Measurements from ENCODE around the gene GP9.
"Not testable (repeated sequence)": the region's sequence is repeated elsewhere in the genome, so short reads cannot be mapped to it uniquely, and the experiment has no call there.

The GP9 gene

DNA sequence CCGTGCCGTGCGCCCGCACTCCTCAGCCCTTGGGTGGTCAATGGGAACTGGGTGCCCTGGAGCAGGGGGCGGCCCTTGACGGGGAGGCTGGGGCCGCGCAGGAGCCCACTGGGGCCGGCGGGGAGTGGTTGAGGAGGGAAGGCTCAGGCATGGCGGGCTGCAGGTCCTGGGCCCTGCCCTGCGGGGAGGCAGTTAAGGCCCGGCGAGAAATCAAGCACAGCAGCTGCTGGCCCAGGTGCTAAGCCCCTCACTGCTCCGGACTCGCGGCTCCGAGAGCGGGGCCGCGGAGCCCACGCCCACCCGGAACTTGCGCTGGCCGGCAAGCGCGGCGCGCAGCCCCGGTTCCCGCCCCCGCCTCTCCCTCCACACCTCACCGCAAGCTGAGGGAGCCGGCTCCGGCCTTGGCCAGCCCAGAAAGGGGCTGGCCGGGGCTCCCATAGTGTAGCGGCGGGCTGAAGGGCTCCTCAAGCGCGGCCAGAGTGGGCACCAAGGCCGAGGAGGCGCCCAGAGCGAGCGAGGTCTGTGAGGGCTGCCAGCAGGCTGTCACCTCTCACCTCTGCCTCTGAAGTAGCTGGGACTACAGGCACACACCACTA, 7.8 kb downstream of the GP9 start:
- H3K4me3 ChIP-seq (ENCODE audit: low read length), result no peak overlapping the region
- H3K36me3 ChIP-seq (ENCODE audit: control insufficient read depth, low read depth, low read length), result no peaks in the 10 kb centered on the region
- no peaks in the 10 kb centered on the region for H3K9me3 ChIP-seq (ENCODE audit: control insufficient read depth, low read depth, low read length)
- H3K27ac ChIP-seq (ENCODE audit: low read length), result no peak overlapping the region
- no peaks in the 10 kb centered on the region for H3K4me1 ChIP-seq (ENCODE audit: control insufficient read depth, low read depth, low read length)
- H3K27me3 ChIP-seq (ENCODE audit: control insufficient read depth, insufficient read depth, low read length), result no peaks in the 10 kb centered on the region
- no peak overlapping the region for H3K9ac ChIP-seq (ENCODE audit: low read length)

- not testable (repeated sequence) for H3K4me3 ChIP-seq (ENCODE audit: low read length); H3K27ac ChIP-seq (ENCODE audit: low read length); H3K4me1 ChIP-seq (ENCODE audit: control insufficient read depth, low read depth, low read length); H3K9me3 ChIP-seq (ENCODE audit: control insufficient read depth, low read depth, low read length); H3K9ac ChIP-seq (ENCODE audit: low read length); H3K27me3 ChIP-seq (ENCODE audit: control insufficient read depth, insufficient read depth, low read length); H3K36me3 ChIP-seq (ENCODE audit: control insufficient read depth, low read depth, low read length)
Measured at GRCh38 chr3:129069313-129070085, 8.9 kb downstream of the GP9 start.

DNA sequence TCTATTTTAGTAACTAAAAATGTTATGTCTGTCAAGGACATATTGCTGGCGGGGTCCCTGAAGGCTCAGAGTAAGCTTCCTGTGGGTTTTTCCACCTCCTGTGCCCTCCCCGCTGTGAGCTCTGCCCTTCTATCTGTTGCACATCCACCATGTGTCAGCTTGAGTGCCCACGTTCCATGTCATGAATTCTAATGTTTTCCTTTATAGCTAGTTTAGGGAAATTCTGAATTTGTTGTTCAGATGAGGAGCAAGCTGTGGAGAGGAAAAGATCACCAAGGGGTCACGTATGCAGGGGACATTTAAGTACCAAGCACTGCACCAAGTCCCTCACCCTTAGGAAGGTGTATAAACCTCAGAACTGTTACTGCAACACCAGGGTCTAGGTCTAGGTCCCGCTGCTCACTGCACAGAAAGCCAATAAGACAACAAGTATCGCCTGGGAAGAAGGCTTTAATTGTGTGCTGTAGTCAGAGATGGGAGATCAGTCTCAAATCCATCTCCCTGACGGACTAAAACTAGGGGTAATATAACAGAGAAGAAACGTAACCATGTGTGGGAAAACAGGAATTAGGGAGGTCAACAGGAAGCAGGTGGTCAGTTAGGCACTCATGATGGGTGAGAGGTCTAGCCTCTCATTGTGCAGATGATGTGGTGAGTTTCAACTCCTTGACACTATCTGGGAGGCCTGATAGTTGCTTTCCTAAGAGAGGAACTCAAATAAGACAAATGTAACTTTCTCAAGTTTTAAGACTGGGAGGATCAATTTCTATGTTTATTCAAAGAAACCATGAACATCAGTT, 9.7 kb downstream of the GP9 start:
- no peaks in the 10 kb centered on the region for H3K36me3 ChIP-seq (ENCODE audit: control insufficient read depth, low read depth, low read length)
- no peaks in the 10 kb centered on the region for H3K27me3 ChIP-seq (ENCODE audit: control insufficient read depth, insufficient read depth, low read length)
- no peak overlapping the region for H3K9ac ChIP-seq (ENCODE audit: low read length)
- no peak overlapping the region for H3K4me3 ChIP-seq (ENCODE audit: low read length)
- no peaks in the 10 kb centered on the region for H3K9me3 ChIP-seq (ENCODE audit: control insufficient read depth, low read depth, low read length)
- no peak overlapping the region for H3K27ac ChIP-seq (ENCODE audit: low read length)
- H3K4me1 ChIP-seq (ENCODE audit: control insufficient read depth, low read depth, low read length), result no peaks in the 10 kb centered on the region

- H3K4me3 ChIP-seq (ENCODE audit: low read length), result no peak overlapping the region
- H3K4me1 ChIP-seq (ENCODE audit: control insufficient read depth, low read depth, low read length), result no peaks in the 10 kb centered on the region
- no peak overlapping the region for H3K9ac ChIP-seq (ENCODE audit: low read length)
- no peaks in the 10 kb centered on the region for H3K36me3 ChIP-seq (ENCODE audit: control insufficient read depth, low read depth, low read length)
- no peaks in the 10 kb centered on the region for H3K27me3 ChIP-seq (ENCODE audit: control insufficient read depth, insufficient read depth, low read length)
- H3K9me3 ChIP-seq (ENCODE audit: control insufficient read depth, low read depth, low read length), result no peaks in the 10 kb centered on the region
- H3K27ac ChIP-seq (ENCODE audit: low read length), result no peak overlapping the region
Measured at GRCh38 chr3:129077222-129077621, 16.6 kb downstream of the GP9 start.

- no peak overlapping the region for H3K27ac ChIP-seq (ENCODE audit: low read length)
- H3K4me1 ChIP-seq (ENCODE audit: control insufficient read depth, low read depth, low read length), result no peaks in the 10 kb centered on the region
- H3K9me3 ChIP-seq (ENCODE audit: control insufficient read depth, low read depth, low read length), result no peaks in the 10 kb centered on the region
- no peak overlapping the region for H3K9ac ChIP-seq (ENCODE audit: low read length)
- H3K36me3 ChIP-seq (ENCODE audit: control insufficient read depth, low read depth, low read length), result no peaks in the 10 kb centered on the region
- H3K27me3 ChIP-seq (ENCODE audit: control insufficient read depth, insufficient read depth, low read length), result no peaks in the 10 kb centered on the region
- H3K4me3 ChIP-seq (ENCODE audit: low read length), result no peak overlapping the region
Measured at GRCh38 chr3:129078510-129078909, 17.9 kb downstream of the GP9 start.

DNA sequence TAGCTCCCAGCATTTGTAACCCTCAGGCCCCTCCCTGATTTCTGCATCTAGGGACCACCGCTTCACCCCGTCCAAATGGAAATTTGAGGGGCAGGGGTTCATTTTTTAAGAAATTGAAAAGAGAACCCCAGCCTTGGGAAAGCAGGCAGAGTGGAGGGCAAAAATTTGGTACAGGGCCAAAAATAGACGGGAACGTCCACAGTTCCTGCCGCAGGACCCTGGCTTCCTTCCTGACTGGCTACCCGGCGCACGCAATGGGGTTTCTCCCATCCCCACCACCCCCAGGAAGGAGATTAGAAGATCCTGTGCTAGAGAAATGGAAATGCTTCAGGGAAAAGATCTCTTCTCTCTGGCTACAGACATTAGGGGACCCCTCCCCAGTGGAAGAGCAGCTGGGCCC, 20.9 kb downstream of the GP9 start:
- Histone ChIP-seq H3K36me3 (ENCODE audit: control insufficient read depth, low read depth, low read length) (no peaks in the 10 kb centered on the region), H3K27ac (ENCODE audit: low read length) (no peak overlapping the region), H3K9ac (ENCODE audit: low read length) (no peak overlapping the region), H3K4me3 (ENCODE audit: low read length) (no peak overlapping the region), H3K9me3 (ENCODE audit: control insufficient read depth, low read depth, low read length) (no peaks in the 10 kb centered on the region), H3K4me1 (ENCODE audit: control insufficient read depth, low read depth, low read length) (no peaks in the 10 kb centered on the region), H3K27me3 (ENCODE audit: control insufficient read depth, insufficient read depth, low read length) (no peaks in the 10 kb centered on the region)

GRCh38 chr3:129082026-129082425, 21.4 kb downstream of the GP9 start:
- Histone ChIP-seq H3K9me3 (ENCODE audit: control insufficient read depth, low read depth, low read length) (no peaks in the 10 kb centered on the region), H3K4me1 (ENCODE audit: control insufficient read depth, low read depth, low read length) (no peaks in the 10 kb centered on the region), H3K4me3 (ENCODE audit: low read length) (no peak overlapping the region), H3K9ac (ENCODE audit: low read length) (no peak overlapping the region), H3K27ac (ENCODE audit: low read length) (no peak overlapping the region), H3K27me3 (ENCODE audit: control insufficient read depth, insufficient read depth, low read length) (no peaks in the 10 kb centered on the region), H3K36me3 (ENCODE audit: control insufficient read depth, low read depth, low read length) (no peaks in the 10 kb centered on the region)

- H3K27ac ChIP-seq (ENCODE audit: low read length), result no peak overlapping the region
- H3K9ac ChIP-seq (ENCODE audit: low read length), result no peak overlapping the region
- no peaks in the 10 kb centered on the region for H3K9me3 ChIP-seq (ENCODE audit: control insufficient read depth, low read depth, low read length)
- H3K4me3 ChIP-seq (ENCODE audit: low read length), result no peak overlapping the region
- H3K4me1 ChIP-seq (ENCODE audit: control insufficient read depth, low read depth, low read length), result no peaks in the 10 kb centered on the region
- H3K27me3 ChIP-seq (ENCODE audit: control insufficient read depth, insufficient read depth, low read length), result no peaks in the 10 kb centered on the region
- H3K36me3 ChIP-seq (ENCODE audit: control insufficient read depth, low read depth, low read length), result no peaks in the 10 kb centered on the region
Measured at GRCh38 chr3:129084501-129084900, 23.9 kb downstream of the GP9 start.

DNA sequence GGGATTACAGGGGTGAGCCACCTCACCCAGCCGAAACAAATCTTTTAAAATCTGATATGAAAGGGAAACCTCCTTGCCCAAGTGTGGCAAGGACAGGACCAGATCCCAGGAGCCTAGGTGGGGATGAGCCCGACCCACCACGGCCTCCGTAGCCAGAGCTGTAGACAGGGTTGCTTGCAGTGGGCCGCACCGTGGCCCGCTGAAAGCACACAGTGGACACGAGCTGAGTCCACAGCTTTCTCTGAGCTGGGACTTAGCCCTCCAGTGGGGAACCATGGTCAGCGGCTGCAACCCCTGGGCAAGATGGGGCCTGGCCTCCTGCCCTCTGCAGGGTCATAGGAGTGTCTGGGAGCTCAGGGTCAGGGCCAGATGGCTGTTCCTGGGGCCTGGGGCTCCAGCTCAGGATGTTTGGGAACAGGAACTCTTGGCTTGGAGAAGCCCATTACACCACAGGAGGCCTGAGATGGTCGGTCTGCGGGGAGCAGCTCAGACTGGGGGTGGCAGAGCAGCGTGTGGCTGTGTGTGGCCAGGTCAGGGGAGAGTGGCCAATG, 24.7 kb downstream of the GP9 start:
- Histone ChIP-seq H3K4me3 (ENCODE audit: low read length) (no peak overlapping the region), H3K27me3 (ENCODE audit: control insufficient read depth, insufficient read depth, low read length) (no peaks in the 10 kb centered on the region), H3K27ac (ENCODE audit: low read length) (no peak overlapping the region), H3K4me1 (ENCODE audit: control insufficient read depth, low read depth, low read length) (no peaks in the 10 kb centered on the region), H3K36me3 (ENCODE audit: control insufficient read depth, low read depth, low read length) (no peaks in the 10 kb centered on the region), H3K9ac (ENCODE audit: low read length) (no peak overlapping the region), H3K9me3 (ENCODE audit: control insufficient read depth, low read depth, low read length) (no peaks in the 10 kb centered on the region)

DNA sequence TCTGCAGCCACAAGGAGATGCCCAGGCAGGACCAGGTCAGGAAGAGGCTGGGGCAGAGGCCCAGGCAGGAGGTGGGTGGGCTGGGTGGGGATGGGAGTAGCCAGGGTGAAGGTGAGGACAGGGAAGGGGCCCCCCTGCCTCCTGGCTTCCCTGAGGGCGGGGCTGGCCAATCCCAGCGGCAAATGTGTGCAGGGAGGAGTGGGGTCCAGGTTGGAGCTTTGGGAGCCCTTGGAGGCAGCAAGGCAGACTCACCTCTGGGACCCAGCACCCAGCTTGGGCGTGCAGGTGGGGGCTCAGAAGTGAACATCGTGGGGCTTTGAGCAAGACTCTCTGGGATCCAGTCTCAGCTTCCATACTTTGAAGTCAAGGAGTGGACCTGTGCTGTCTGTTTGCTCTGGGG, 25.2 kb downstream of the GP9 start:
- H3K36me3 ChIP-seq (ENCODE audit: control insufficient read depth, low read depth, low read length), result no peaks in the 10 kb centered on the region
- H3K4me1 ChIP-seq (ENCODE audit: control insufficient read depth, low read depth, low read length), result no peaks in the 10 kb centered on the region
- no peak overlapping the region for H3K9ac ChIP-seq (ENCODE audit: low read length)
- no peak overlapping the region for H3K27ac ChIP-seq (ENCODE audit: low read length)
- no peaks in the 10 kb centered on the region for H3K9me3 ChIP-seq (ENCODE audit: control insufficient read depth, low read depth, low read length)
- H3K27me3 ChIP-seq (ENCODE audit: control insufficient read depth, insufficient read depth, low read length), result no peaks in the 10 kb centered on the region
- no peak overlapping the region for H3K4me3 ChIP-seq (ENCODE audit: low read length)

DNA sequence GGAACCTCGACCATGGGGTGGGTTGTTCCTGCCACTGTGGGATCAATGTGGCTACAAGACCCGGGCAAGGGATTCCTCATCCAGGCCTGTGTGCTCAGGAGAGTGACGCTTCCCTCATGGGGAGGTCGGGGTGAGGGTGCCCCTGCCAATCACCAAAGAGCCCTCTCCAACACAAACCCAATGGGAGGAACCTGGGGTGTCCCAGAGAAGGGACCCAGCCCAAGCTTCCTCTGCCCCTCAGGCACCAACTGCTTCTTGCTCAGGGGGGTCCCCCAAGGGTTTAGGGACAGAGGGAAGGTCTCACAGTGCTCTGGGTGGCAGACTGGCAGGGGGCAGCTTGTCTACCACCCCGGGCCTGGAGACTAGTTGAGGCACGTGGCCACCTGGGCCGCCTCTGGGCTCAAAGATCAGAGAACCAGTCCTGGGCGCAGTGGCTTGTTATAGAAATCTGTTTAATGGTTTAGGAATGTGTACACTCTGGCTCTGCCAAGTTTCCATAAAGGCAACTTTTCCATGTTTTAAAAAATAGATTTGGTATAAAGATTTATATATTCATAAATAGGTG, 26.6 kb downstream of the GP9 start:
- Histone ChIP-seq H3K4me3 (ENCODE audit: low read length) (no peak overlapping the region), H3K27ac (ENCODE audit: low read length) (no peak overlapping the region), H3K27me3 (ENCODE audit: control insufficient read depth, insufficient read depth, low read length) (no peaks in the 10 kb centered on the region), H3K9ac (ENCODE audit: low read length) (no peak overlapping the region), H3K36me3 (ENCODE audit: control insufficient read depth, low read depth, low read length) (peaks cover 3% of the 10 kb centered on the region), H3K9me3 (ENCODE audit: control insufficient read depth, low read depth, low read length) (no peaks in the 10 kb centered on the region), H3K4me1 (ENCODE audit: control insufficient read depth, low read depth, low read length) (no peaks in the 10 kb centered on the region)

All from iPS-18a (cell line).